B cell (primary cell): ENCODE data around the gene ALS2CL.

Experiments used
- CTCF ChIP-seq: fragments of 200-600 bp; IDR thresholded peaks from one replicate; pipeline ENCODE4 v1.8.0; 2022; ENCODE audit warnings: antibody characterized with exemption, mild to moderate bottlenecking
- EZH2 ChIP-seq: IDR thresholded peaks from 2 replicates; pipeline ENCODE4 v1.6.1; 2012; ENCODE audit warnings: borderline replicate concordance, low read depth, mild to moderate bottlenecking, moderate library complexity, low read length; ENCODE audit not compliant: insufficient read depth, poor library complexity, severe bottlenecking

- no peak for TF ChIP-seq CTCF
- TF ChIP-seq EZH2, result no peak
These were observed 26.3 kb upstream of the ALS2CL start for GRCh38 chr3:46719735-46720271.
